A549 treated with Mapracorat at 1 μM for 4 hours (cell line): ENCODE data around the gene CDC42BPB. TPM values are rescaled to one million over a fixed set of nuclear protein-coding genes. Genes with fewer than 3 reads are reported as not detected.

Experiments
- total RNA-seq: library from RNA; stranded (reverse); fragments of 200-300 nt; extraction: Qiagen RNA extraction; gene quantifications from 5 replicates; pipeline ENCODE4 v1.2.3, GENCODE V29; 2022

The CDC42BPB gene, protein sequence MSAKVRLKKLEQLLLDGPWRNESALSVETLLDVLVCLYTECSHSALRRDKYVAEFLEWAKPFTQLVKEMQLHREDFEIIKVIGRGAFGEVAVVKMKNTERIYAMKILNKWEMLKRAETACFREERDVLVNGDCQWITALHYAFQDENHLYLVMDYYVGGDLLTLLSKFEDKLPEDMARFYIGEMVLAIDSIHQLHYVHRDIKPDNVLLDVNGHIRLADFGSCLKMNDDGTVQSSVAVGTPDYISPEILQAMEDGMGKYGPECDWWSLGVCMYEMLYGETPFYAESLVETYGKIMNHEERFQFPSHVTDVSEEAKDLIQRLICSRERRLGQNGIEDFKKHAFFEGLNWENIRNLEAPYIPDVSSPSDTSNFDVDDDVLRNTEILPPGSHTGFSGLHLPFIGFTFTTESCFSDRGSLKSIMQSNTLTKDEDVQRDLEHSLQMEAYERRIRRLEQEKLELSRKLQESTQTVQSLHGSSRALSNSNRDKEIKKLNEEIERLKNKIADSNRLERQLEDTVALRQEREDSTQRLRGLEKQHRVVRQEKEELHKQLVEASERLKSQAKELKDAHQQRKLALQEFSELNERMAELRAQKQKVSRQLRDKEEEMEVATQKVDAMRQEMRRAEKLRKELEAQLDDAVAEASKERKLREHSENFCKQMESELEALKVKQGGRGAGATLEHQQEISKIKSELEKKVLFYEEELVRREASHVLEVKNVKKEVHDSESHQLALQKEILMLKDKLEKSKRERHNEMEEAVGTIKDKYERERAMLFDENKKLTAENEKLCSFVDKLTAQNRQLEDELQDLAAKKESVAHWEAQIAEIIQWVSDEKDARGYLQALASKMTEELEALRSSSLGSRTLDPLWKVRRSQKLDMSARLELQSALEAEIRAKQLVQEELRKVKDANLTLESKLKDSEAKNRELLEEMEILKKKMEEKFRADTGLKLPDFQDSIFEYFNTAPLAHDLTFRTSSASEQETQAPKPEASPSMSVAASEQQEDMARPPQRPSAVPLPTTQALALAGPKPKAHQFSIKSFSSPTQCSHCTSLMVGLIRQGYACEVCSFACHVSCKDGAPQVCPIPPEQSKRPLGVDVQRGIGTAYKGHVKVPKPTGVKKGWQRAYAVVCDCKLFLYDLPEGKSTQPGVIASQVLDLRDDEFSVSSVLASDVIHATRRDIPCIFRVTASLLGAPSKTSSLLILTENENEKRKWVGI (N-terminal part only)
- total RNA-seq = 68.2 to 86.6 TPM (median 81.1 TPM) in 5 replicates

GRCh38 chr14:103057372-103058163 is at the start of gene CDC42BPB:
CDC42BPB (minus strand) TSS chr14:103057549; CDS start chr14:103057173, 376 bp downstream.

GRCh38 chr14:103094406-103095209 is 37.3 kb upstream of the CDC42BPB start, which contains the start of gene EXOC3L4:
EXOC3L4 (plus strand) TSS chr14:103094725; CDS start chr14:103100220, 5,495 bp downstream.

DNA sequence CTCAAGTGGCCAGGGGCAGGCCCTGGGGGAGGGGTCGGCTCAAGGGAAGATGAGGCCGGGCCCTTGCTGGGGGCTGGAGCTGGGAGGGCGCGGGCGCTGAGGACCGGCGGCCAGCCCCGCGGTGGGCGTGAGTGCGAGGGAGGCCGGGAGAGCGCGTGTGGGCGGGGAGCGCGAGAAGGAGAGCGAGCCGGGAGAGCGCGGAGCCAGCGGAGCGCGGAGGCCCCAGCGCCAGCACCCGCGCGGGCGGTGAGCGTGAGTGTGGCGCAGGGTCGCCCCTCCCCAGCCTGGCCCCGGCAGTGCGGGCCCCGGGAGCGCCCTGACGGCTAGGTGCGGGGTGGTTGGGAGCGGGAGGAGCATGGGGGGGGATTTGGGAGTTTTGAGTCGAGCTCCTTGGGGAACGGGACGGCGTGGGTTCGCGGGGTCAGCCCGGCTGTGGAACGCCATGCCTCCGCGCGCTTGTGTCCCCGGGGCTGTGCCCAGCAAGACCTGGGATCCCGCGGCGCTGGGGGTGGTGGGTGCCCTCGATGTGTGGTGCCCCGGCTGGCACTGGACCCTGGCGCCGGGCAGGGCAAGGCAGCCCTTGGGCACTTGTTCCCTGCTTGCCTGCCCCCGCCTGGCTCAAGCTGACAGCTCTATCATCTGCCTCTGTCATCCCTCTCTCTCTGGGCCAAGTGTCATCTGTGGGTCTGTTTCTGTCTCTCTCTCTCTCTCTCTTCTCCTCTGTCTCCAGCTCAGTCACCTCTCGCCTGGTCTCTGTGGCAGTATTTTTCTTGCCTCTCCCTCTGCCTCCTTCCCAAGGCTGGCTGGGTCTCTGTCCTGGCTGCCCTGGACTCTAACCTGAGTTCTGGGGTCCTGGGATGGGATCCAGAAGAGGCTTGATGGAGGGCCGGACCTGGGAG is 26.9 kb upstream of the CDC42BPB start, which contains the start of gene LBHD2:
Gene LBHD2, plus strand, starts transcription at position 190 of the 899 bp plus-strand sequence. CDS start 1,803 bp downstream, outside the sequence.

DNA sequence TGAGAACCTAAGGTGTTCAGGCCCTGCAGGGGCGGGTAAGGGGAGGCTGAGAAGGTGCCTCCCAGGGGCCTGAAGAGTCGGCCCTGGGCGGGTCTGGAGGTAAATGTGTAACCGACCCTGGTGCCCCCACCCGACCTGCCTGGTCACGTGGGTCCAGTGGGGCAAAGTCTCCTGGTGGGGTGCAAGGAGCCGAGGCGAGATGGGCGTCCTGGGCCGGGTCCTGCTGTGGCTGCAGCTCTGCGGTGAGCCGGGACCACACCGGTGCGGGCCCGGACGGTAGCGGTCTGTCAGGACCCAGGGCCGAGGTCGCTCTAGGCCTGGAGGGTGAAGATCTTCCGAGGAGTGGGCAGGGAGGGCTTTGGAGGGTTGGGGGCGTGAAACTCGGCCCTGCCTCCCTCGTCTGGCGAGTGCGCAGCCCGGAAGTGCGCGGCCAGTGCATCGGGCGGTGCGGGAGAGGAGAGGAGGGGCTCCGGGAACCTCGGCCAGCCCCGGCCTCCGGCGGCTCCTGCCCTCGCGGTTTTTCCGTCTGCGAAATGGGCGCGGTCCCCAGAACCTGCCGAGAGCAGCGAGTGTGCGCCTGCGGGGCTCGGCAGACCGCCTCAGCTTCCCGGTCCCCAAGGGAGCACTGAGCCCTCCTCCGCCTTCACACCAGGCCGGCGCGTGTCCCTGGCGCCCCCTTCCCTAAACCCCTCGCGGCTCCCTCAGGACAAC is 134.7 kb downstream of the CDC42BPB start, which contains the start of gene AMN:
Gene AMN, plus strand, starts transcription at position 174 of the 711 bp plus-strand sequence. Its CDS starts 26 bp downstream, at position 200.

Other genes starting within 250 kb of the CDC42BPB start
- gene AMN, start 134.9 kb downstream of the CDC42BPB start, total RNA-seq = 0.24 to 0.63 TPM (median 0.39 TPM) in 5 replicates
- 0.21 to 0.56 TPM (median 0.26 TPM) in 4 of 5 replicates, not detected in the other for gene LBHD2, start 26.7 kb upstream of the CDC42BPB start, total RNA-seq
- gene EXOC3L4, start 37.2 kb upstream of the CDC42BPB start, total RNA-seq = 1.3 to 3.3 TPM (median 1.4 TPM) in 5 replicates
- 262 to 325 TPM (median 308 TPM) in 5 replicates for gene TNFAIP2, start 65.9 kb upstream of the CDC42BPB start, total RNA-seq